ENCODE measurements around the gene TPSAB1. TPM values are rescaled to one million over a fixed set of nuclear protein-coding genes. Genes with fewer than 3 reads are reported as not detected.

Gene TPSAB1
- total RNA-seq, 1 experiment from 2014 or later: not detected

GRCh38 chr16:1218930-1219611 lies 21.4 kb upstream of the TPSAB1 start:
- H3K9me2 ChIP-seq (replicated peaks; ENCODE audit: insufficient read depth, low read length): no peaks in the 10 kb centered on the region
- no peaks in the 10 kb centered on the region for H3K9me3 ChIP-seq (ENCODE audit: low read length)
- no peak overlapping the region for H3K27ac ChIP-seq (ENCODE audit: low read length)
- H3K9ac ChIP-seq (ENCODE audit: low read length): no peak overlapping the region
- no peak overlapping the region for H3K4me2 ChIP-seq (ENCODE audit: low read depth, low read length, poor library complexity, severe bottlenecking)
- no peak for DNase-seq
- no peaks in the 10 kb centered on the region for H3K36me3 ChIP-seq (ENCODE audit: insufficient read depth, low read length)
- H3K4me1 ChIP-seq (ENCODE audit: low read length): no peaks in the 10 kb centered on the region
- no peaks in the 10 kb centered on the region for H3K27me3 ChIP-seq (ENCODE audit: low read length)
- H3K79me2 ChIP-seq (ENCODE audit: low read length): no peaks in the 10 kb centered on the region
- no peak overlapping the region for H3K4me3 ChIP-seq (ENCODE audit: low read length)
- H4K20me1 ChIP-seq (ENCODE audit: insufficient read depth, low read depth, low read length): peaks cover 3% of the 10 kb centered on the region; the same call in 1 of the 2 replicates
- no peak overlapping the region for H2AFZ ChIP-seq (ENCODE audit: low read length)

- Histone ChIP-seq H3K4me2 (ENCODE audit: low read depth, low read length, poor library complexity, severe bottlenecking) (no peak overlapping the region), H4K20me1 (ENCODE audit: insufficient read depth, low read depth, low read length) (0 out of 2 replicates have a peak, but pooled peaks cover 3% of the 10 kb centered on the region)
- no peak for DNase-seq
Measured at GRCh38 chr16:1220098-1220728, 20.3 kb upstream of the TPSAB1 start.

GRCh38 chr16:1220841-1221627 lies 19.5 kb upstream of the TPSAB1 start:
- Histone ChIP-seq H2AFZ (ENCODE audit: low read length) (no peak overlapping the region), H4K20me1 (ENCODE audit: insufficient read depth, low read depth, low read length) (0 out of 2 replicates have a peak, but pooled peaks cover 3% of the 10 kb centered on the region), H3K79me2 (ENCODE audit: low read length) (no peaks in the 10 kb centered on the region), H3K9ac (ENCODE audit: low read length) (no peak overlapping the region), H3K4me2 (ENCODE audit: low read depth, low read length, poor library complexity, severe bottlenecking) (no peak overlapping the region), H3K4me3 (ENCODE audit: low read length) (no peak overlapping the region), H3K36me3 (ENCODE audit: insufficient read depth, low read length) (no peaks in the 10 kb centered on the region), H3K27me3 (ENCODE audit: low read length) (no peaks in the 10 kb centered on the region), H3K27ac (ENCODE audit: low read length) (no peak overlapping the region), H3K9me2 (replicated peaks; ENCODE audit: insufficient read depth, low read length) (no peaks in the 10 kb centered on the region), H3K4me1 (ENCODE audit: low read length) (no peaks in the 10 kb centered on the region), H3K9me3 (ENCODE audit: low read length) (no peaks in the 10 kb centered on the region)
- no peak for DNase-seq

More at GRCh38 chr16:1220098-1220728, 20.3 kb upstream of the TPSAB1 start:
- H3K9me2 ChIP-seq (replicated peaks; ENCODE audit: insufficient read depth, low read length): no peaks in the 10 kb centered on the region
- H3K79me2 ChIP-seq (ENCODE audit: low read length): no peaks in the 10 kb centered on the region
- H3K27me3 ChIP-seq (ENCODE audit: low read length): no peaks in the 10 kb centered on the region
- H3K36me3 ChIP-seq (ENCODE audit: insufficient read depth, low read length): no peaks in the 10 kb centered on the region
- H3K9me3 ChIP-seq (ENCODE audit: low read length): no peaks in the 10 kb centered on the region
- no peak overlapping the region for H3K9ac ChIP-seq (ENCODE audit: low read length)
- no peak overlapping the region for H3K4me3 ChIP-seq (ENCODE audit: low read length)
- H3K4me1 ChIP-seq (ENCODE audit: low read length): no peaks in the 10 kb centered on the region
- H3K27ac ChIP-seq (ENCODE audit: low read length): no peak overlapping the region
- no peak overlapping the region for H2AFZ ChIP-seq (ENCODE audit: low read length)

DNA sequence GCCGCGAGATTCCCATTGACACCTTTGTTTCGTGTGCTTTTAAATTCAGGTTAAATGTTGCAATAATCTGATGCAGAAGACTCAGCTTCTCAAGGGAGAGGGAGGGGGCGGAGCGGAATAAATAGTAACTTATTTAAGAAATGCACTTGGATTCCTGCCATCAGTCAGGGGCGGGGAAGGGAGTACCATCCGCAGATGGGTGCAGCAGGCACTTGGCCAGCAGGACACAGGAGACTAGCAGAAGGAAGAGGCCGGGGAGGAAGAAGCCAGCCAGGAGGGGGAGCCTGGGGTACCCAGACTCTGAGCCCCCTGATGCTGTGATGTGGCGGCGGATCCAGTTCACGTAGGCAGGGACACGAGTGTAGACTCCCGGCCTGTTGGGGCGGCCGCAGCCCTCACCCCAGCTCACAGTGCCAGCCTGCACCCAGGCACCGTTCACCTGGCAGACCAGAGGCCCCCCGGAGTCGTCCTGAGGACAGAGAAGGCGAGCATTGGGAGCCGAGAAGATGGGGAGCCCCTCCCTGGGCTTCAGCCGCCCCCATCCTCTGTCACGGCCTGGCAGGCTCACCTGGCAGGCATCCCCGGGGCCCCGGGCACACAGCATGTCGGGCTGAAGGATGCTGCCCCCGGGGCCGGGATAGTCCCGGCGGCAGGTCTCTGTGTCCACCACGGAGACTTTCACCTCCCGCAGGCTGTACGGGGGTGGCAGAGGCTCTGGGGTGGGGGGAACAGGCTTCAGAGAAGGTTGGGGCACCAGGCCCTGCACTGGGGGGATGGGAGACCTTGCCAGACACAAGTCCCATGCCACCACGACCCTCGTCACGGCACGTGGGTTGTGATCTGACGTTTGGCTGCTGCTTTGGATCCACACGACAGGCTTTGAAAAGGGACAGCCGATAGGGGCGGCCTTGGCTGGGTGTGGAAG lies 18.6 kb upstream of the TPSAB1 start:
- H3K9ac ChIP-seq (ENCODE audit: low read length): no peak overlapping the region
- no peak overlapping the region for H3K27ac ChIP-seq (ENCODE audit: low read length)
- H4K20me1 ChIP-seq (ENCODE audit: insufficient read depth, low read depth, low read length): 0 out of 2 replicates have a peak, but pooled peaks cover 3% of the 10 kb centered on the region
- no peaks in the 10 kb centered on the region for H3K4me1 ChIP-seq (ENCODE audit: low read length)
- H3K27me3 ChIP-seq (ENCODE audit: low read length): no peaks in the 10 kb centered on the region
- no peaks in the 10 kb centered on the region for H3K36me3 ChIP-seq (ENCODE audit: insufficient read depth, low read length)
- no peaks in the 10 kb centered on the region for H3K79me2 ChIP-seq (ENCODE audit: low read length)
- DNase-seq: no peak
- no peak overlapping the region for H3K4me3 ChIP-seq (ENCODE audit: low read length)
- H3K9me2 ChIP-seq (replicated peaks; ENCODE audit: insufficient read depth, low read length): no peaks in the 10 kb centered on the region
- H2AFZ ChIP-seq (ENCODE audit: low read length): no peak overlapping the region
- H3K9me3 ChIP-seq (ENCODE audit: low read length): no peaks in the 10 kb centered on the region
- no peak overlapping the region for H3K4me2 ChIP-seq (ENCODE audit: low read depth, low read length, poor library complexity, severe bottlenecking)

DNA sequence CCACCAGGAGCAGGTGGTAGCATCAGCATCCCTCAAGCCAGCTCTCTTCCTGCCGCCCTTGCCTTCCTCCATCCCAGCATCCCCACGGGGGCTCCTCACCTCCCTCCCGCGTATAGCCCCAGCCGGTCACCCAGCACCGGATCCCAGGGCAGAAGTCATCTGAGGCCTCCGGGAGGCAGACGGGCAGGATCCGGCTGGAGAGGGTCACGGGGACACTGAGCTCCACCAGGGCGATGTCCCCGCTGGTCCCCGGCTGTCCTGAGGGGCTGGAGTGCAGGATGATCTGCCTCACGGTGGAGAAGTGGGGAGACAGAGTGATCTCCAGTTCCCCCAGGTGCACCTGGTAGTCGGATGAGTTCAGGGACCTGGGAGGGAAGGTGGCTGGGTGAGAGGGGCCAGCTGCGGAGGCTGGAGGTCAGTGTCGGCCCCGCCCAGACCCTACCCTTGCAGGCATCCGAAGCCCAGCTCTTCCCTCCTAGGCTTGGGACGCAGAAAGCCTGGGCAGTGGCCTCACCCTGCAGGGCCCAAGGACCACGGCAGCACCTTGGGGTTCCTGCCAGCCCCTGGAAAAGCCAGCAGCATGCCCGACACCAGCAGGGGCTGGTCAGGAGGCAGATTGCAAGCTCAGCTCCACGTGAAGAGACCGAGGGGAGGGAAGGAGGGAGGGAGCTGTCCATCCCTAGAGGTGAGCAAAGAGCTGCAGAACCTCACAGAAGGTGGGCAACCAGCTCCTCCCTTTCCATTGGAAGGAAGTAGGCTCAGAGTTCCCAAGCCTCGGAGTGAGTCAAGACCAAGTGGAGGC lies 17.8 kb upstream of the TPSAB1 start:
- Histone ChIP-seq H3K4me2 (ENCODE audit: low read depth, low read length, poor library complexity, severe bottlenecking) (no peak overlapping the region), H3K9ac (ENCODE audit: low read length) (no peak overlapping the region), H4K20me1 (ENCODE audit: insufficient read depth, low read depth, low read length) (0 out of 2 replicates have a peak, but pooled peaks cover 3% of the 10 kb centered on the region), H3K36me3 (ENCODE audit: insufficient read depth, low read length) (no peaks in the 10 kb centered on the region), H3K27ac (ENCODE audit: low read length) (no peak overlapping the region), H3K4me1 (ENCODE audit: low read length) (no peaks in the 10 kb centered on the region), H3K9me2 (replicated peaks; ENCODE audit: insufficient read depth, low read length) (no peaks in the 10 kb centered on the region), H3K27me3 (ENCODE audit: low read length) (no peaks in the 10 kb centered on the region), H3K79me2 (ENCODE audit: low read length) (no peaks in the 10 kb centered on the region), H3K9me3 (ENCODE audit: low read length) (no peaks in the 10 kb centered on the region), H2AFZ (ENCODE audit: low read length) (no peak overlapping the region), H3K4me3 (ENCODE audit: low read length) (no peak overlapping the region)
- no peak for DNase-seq

- no peak overlapping the region for H3K27ac ChIP-seq (ENCODE audit: low read length)
- no peaks in the 10 kb centered on the region for H3K36me3 ChIP-seq (ENCODE audit: insufficient read depth, low read length)
- H3K9me3 ChIP-seq (ENCODE audit: low read length): no peaks in the 10 kb centered on the region
- no peak overlapping the region for H3K4me2 ChIP-seq (ENCODE audit: low read depth, low read length, poor library complexity, severe bottlenecking)
- no peaks in the 10 kb centered on the region for H3K4me1 ChIP-seq (ENCODE audit: low read length)
- H4K20me1 ChIP-seq (ENCODE audit: insufficient read depth, low read depth, low read length): 0 out of 2 replicates have a peak, but pooled peaks cover 3% of the 10 kb centered on the region
- no peaks in the 10 kb centered on the region for H3K79me2 ChIP-seq (ENCODE audit: low read length)
- no peak overlapping the region for H3K4me3 ChIP-seq (ENCODE audit: low read length)
- H3K27me3 ChIP-seq (ENCODE audit: low read length): no peaks in the 10 kb centered on the region
- H3K9me2 ChIP-seq (replicated peaks; ENCODE audit: insufficient read depth, low read length): no peaks in the 10 kb centered on the region
- no peak overlapping the region for H2AFZ ChIP-seq (ENCODE audit: low read length)
- no peak for DNase-seq
- no peak overlapping the region for H3K9ac ChIP-seq (ENCODE audit: low read length)
Measured at GRCh38 chr16:1223355-1224214, 16.9 kb upstream of the TPSAB1 start.

- no peak overlapping the region for H2AFZ ChIP-seq (ENCODE audit: low read length)
- no peak overlapping the region for H3K4me3 ChIP-seq (ENCODE audit: low read length)
- H3K4me2 ChIP-seq (ENCODE audit: low read depth, low read length, poor library complexity, severe bottlenecking): no peak overlapping the region
- H3K79me2 ChIP-seq (ENCODE audit: low read length): no peaks in the 10 kb centered on the region
- no peak overlapping the region for H3K9ac ChIP-seq (ENCODE audit: low read length)
- H3K9me2 ChIP-seq (replicated peaks; ENCODE audit: insufficient read depth, low read length): no peaks in the 10 kb centered on the region
- no peaks in the 10 kb centered on the region for H3K36me3 ChIP-seq (ENCODE audit: insufficient read depth, low read length)
- H3K9me3 ChIP-seq (ENCODE audit: low read length): no peaks in the 10 kb centered on the region
- no peaks in the 10 kb centered on the region for H3K27me3 ChIP-seq (ENCODE audit: low read length)
- no peak for DNase-seq
- 0 out of 2 replicates have a peak, but pooled peaks cover 3% of the 10 kb centered on the region for H4K20me1 ChIP-seq (ENCODE audit: insufficient read depth, low read depth, low read length)
- H3K4me1 ChIP-seq (ENCODE audit: low read length): no peaks in the 10 kb centered on the region
- H3K27ac ChIP-seq (ENCODE audit: low read length): no peak overlapping the region
Measured at GRCh38 chr16:1224558-1224957, 15.9 kb upstream of the TPSAB1 start.
